AG10803 (cell line): ENCODE measurements around the gene RPS16.

Experiments
- DNase-seq: peaks from one replicate; pipeline ENCODE4 v3.0.0; 2010; ENCODE audit warnings: low read depth
- H3K4me3 ChIP-seq: 2 replicates; pipeline ENCODE4 v1.5.1; 2011; ENCODE audit warnings: mild to moderate bottlenecking, low read length, control low read depth
- CTCF ChIP-seq: conservative IDR thresholded peaks from 2 replicates; pipeline ENCODE4 v1.5.1; 2011; ENCODE audit warnings: mild to moderate bottlenecking, low read length, control low read depth, inconsistent platforms

Gene RPS16

GRCh38 chr19:39398297-39398864, 37.4 kb downstream of the RPS16 start:
- DNase-seq: peak; percentile 89
- no peak for TF ChIP-seq CTCF
- no peak overlapping the region for H3K4me3 ChIP-seq

DNA sequence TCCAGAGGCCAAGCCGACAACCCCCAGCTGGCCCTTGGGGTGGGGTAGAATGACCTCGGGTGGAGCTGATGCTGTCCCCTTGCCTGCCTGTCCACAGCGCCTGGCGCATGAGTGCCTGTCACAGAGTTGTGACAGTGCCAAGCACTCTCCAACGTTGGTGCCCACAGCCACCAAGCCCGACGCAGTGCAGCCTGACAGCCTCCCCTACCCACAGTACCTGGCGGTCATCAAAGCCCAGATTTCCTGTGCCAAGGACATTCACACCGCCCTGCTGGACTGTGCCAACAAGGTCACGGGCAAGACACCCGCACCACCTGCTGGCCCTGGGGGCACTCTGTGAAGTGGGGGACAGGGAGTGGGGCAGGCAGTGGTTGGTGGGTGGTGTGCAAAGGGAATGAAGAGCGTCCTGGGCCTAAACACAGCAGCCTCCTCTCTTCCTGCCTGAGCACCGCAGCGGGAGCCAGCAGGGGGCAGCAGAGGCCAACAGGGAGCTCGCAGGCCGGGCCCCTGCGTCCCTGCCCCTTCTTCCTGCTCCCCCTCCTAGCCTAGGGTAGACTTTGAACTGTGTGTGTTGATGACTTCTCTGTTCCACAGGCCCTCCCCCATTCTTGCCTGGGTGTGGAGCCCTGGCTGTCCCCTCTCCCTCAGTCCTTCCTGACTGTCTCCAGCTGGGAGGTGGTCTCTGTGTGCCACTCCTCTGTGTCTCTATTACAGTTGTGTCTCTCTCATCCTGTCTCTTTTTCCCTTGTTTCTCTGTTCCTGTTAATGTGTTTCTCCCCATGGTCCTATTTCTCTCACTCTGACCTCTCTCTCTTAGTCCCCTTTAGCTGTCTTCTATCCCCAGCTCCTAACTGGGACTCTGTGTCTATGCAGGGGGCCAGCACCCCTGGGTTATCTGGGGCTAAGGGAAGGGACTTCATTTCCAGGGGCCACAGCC, 38.1 kb downstream of the RPS16 start:
- H3K4me3 ChIP-seq: peak overlapping the region; percentile 15
- TF ChIP-seq CTCF: peak; percentile 90
- peak; percentile 82 for DNase-seq

DNA sequence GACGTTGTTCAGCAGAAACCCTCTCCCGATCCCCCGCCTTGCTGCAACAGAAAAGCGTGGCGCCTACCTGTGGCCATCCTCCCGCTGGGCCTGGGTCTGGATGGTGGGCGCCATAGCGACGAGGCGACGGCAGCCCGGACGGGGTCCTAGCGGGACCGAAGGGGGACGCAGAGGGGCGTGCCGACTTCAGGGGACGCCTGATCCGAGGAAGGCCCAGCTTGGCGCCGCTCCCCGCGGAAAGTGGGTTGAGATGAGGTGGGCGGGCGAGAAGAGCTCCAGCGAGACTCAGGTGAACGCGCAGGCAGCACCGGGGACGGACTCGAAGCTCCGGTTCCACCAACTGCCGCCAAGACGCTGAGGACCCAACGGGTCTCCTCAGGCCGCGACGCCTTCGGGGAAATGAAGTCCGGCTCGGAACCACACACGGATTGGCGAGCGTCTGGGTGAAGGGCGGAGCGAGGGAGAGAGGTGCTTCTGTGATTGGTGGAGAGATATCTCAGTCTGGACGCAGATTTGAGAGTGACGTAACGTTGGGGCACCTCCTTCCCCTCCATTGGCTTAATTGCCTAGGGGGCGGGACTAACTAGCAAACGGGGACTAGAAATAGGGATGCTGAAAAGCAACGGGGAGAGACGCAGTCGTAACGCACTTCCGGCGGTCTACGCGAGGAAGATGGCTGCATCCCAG, 44.9 kb downstream of the RPS16 start, which contains the start of the genes MED29 and PAF1:
MED29 (plus strand) TSS at position 628 of the 687 bp plus-strand sequence; CDS start at position 673, 45 bp downstream.
PAF1 (minus strand) TSS at position 356 of the 687 bp plus-strand sequence; CDS start at position 114, 242 bp downstream.
- H3K4me3 ChIP-seq: peak within 1 kb of the TSS; percentile 98
- peak; percentile 99 for DNase-seq
- no peak for TF ChIP-seq CTCF

GRCh38 chr19:39390451-39390750, 45.3 kb downstream of the RPS16 start:
- no peak for DNase-seq

GRCh38 chr19:39389631-39390414, 45.9 kb downstream of the RPS16 start:
- TF ChIP-seq CTCF: no peak
- DNase-seq: no peak
- peak overlapping the region; percentile 97 for H3K4me3 ChIP-seq

More at GRCh38 chr19:39390451-39390750, 45.3 kb downstream of the RPS16 start:
- H3K4me3 ChIP-seq: peak overlapping the region; percentile 97
- TF ChIP-seq CTCF: no peak

GRCh38 chr19:39388657-39389056, 47.1 kb downstream of the RPS16 start:
- no peak for DNase-seq
- TF ChIP-seq CTCF: no peak

More at GRCh38 chr19:39388657-39389056, 47.1 kb downstream of the RPS16 start:
- no peak overlapping the region for H3K4me3 ChIP-seq
